Cardiac muscle cell (in vitro differentiated cells and primary cell): Measurements from ENCODE around the gene TRIM69. TPM values are rescaled to one million over a fixed set of nuclear protein-coding genes. Genes with fewer than 3 reads are reported as not detected.
"Not testable (repeated sequence)": the region's sequence is repeated elsewhere in the genome, so short reads cannot be mapped to it uniquely, and the experiment has no call there.

ENCODE experiments used
- DNase-seq, 2 donors: peaks; one replicate each; pipeline versions ENCODE4 v3.0.0 to v3.0.0-alpha.2; 2010 to 2017; ENCODE audit warnings: low read depth in 1 of 2, low spot score in 1 of 2
- H3K27ac ChIP-seq: fragments of 200-600 bp; sonication (generic); 2 replicates; pipeline ENCODE4 v1.5.1; 2016
- H3K27me3 ChIP-seq: fragments of 200-600 bp; sonication (generic); 2 replicates; pipeline ENCODE4 v1.6.0; 2016; ENCODE audit warnings: control low read depth
- H3K36me3 ChIP-seq: fragments of 200-600 bp; sonication (generic); 2 replicates; pipeline ENCODE4 v1.5.1; 2016; ENCODE audit warnings: control low read depth
- H3K4me1 ChIP-seq: fragments of 200-600 bp; sonication (generic); 2 replicates; pipeline ENCODE4 v1.8.1; 2017; ENCODE audit warnings: low read depth, mild to moderate bottlenecking, mixed run types
- H3K4me3 ChIP-seq: fragments of 200-600 bp; sonication (generic); 2 replicates; pipeline ENCODE4 v1.5.1; 2016; ENCODE audit warnings: mild to moderate bottlenecking
- H3K9me3 ChIP-seq: fragments of 200-600 bp; sonication (generic); 2 replicates; pipeline ENCODE4 v1.5.1; 2017; ENCODE audit warnings: low read depth, mild to moderate bottlenecking, control low read depth
- CTCF ChIP-seq: IDR thresholded peaks from 2 replicates; pipeline ENCODE4 v1.5.1; 2012; ENCODE audit warnings: low read depth, mild to moderate bottlenecking, low read length
- polyA plus RNA-seq: library from polyadenylated mRNA; unstranded; fragments of >200 nt; fragmentation: Nextera tagmentation; extraction: Ambion mirVana; gene quantifications from 2 replicates; pipeline ENCODE4 v1.2.1, GENCODE V29; 2016
- total RNA-seq: library from RNA; depleted of rRNA; stranded (reverse); fragments of >200 nt; gene quantifications from 2 replicates; pipeline ENCODE4 v1.2.3, GENCODE V29; 2016

Gene TRIM69
- total and polyA plus RNA-seq, 2 experiments from 2014 or later = 20.3 to 37.1 TPM

GRCh38 chr15:44718927-44719292 lies 17.4 kb upstream of the TRIM69 start:
- Histone ChIP-seq H3K27ac (no peak overlapping the region), H3K27me3 (no peaks in the 10 kb centered on the region), H3K4me1 (peaks cover 20% of the 10 kb centered on the region), H3K36me3 (peaks cover 31% of the 10 kb centered on the region), H3K4me3 (no peak overlapping the region), H3K9me3 (no peaks in the 10 kb centered on the region)
- no peak for DNase-seq
- TF ChIP-seq CTCF = no peak

GRCh38 chr15:44719293-44719999 lies 16.9 kb upstream of the TRIM69 start:
- Histone ChIP-seq H3K4me3 (no peak overlapping the region), H3K4me1 (peaks cover 20% of the 10 kb centered on the region), H3K36me3 (peaks cover 31% of the 10 kb centered on the region), H3K27me3 (no peaks in the 10 kb centered on the region), H3K27ac (no peak overlapping the region), H3K9me3 (no peaks in the 10 kb centered on the region)
- DNase-seq = no peak
- TF ChIP-seq CTCF = no peak

- not testable (repeated sequence) for H3K4me3 ChIP-seq, H3K27ac ChIP-seq, H3K27me3 ChIP-seq, DNase-seq, H3K9me3 ChIP-seq
- H3K4me1 ChIP-seq = peaks cover 15% of the 10 kb centered on the region
- peaks cover 31% of the 10 kb centered on the region for H3K36me3 ChIP-seq
Observed at GRCh38 chr15:44720000-44720435, 16.3 kb upstream of the TRIM69 start.

- Histone ChIP-seq H3K9me3 (no peaks in the 10 kb centered on the region), H3K4me1 (peaks cover 11% of the 10 kb centered on the region), H3K27ac (no peak overlapping the region), H3K27me3 (no peaks in the 10 kb centered on the region), H3K4me3 (no peak overlapping the region), H3K36me3 (peaks cover 29% of the 10 kb centered on the region)
- no peak for TF ChIP-seq CTCF
- DNase-seq = no peak
Observed at GRCh38 chr15:44720460-44721176, 15.7 kb upstream of the TRIM69 start.

GRCh38 chr15:44722011-44722410 lies 14.3 kb upstream of the TRIM69 start:
- Histone ChIP-seq H3K36me3 (peaks cover 15% of the 10 kb centered on the region), H3K9me3 (no peaks in the 10 kb centered on the region), H3K4me3 (no peak overlapping the region), H3K27me3 (no peaks in the 10 kb centered on the region), H3K4me1 (no peaks in the 10 kb centered on the region), H3K27ac (no peak overlapping the region)
- TF ChIP-seq CTCF = no peak
- DNase-seq = no peak

GRCh38 chr15:44726136-44726535 lies 10.2 kb upstream of the TRIM69 start:
- Histone ChIP-seq H3K27me3 (no peaks in the 10 kb centered on the region), H3K36me3 (no peaks in the 10 kb centered on the region), H3K27ac (no peak overlapping the region), H3K4me1 (peaks cover 7% of the 10 kb centered on the region), H3K9me3 (no peaks in the 10 kb centered on the region), H3K4me3 (no peak overlapping the region)
- peak in 1 of 2 donors; percentile 48 for DNase-seq
- TF ChIP-seq CTCF = no peak
